ENCODE measurements around the gene DGCR2. TPM values are rescaled to one million over a fixed set of nuclear protein-coding genes. Genes with fewer than 3 reads are reported as not detected.

Gene DGCR2
- polyA plus RNA-seq, 1 donor (not counting 4 experiments of a cell fraction or from before 2014, with no cell fraction given): 23.2 TPM

- FAIRE-seq (no peak), DNase-seq (ENCODE audit: low read depth, low spot score) (no peak)
- Histone ChIP-seq H3K9me3 (ENCODE audit: control insufficient read depth, low read depth, low read length) (no peaks in the 10 kb centered on the region), H3K79me2 (ENCODE audit: control insufficient read depth, insufficient read depth, low read length) (no peaks in the 10 kb centered on the region), H3K9me1 (ENCODE audit: control insufficient read depth, extremely low read depth, insufficient read depth, low read length) (no peaks in the 10 kb centered on the region), H3K4me1 (ENCODE audit: control insufficient read depth, extremely low read depth, insufficient read depth, low read length) (no peaks in the 10 kb centered on the region), H3K27me3 (ENCODE audit: control insufficient read depth, extremely low read depth, insufficient read depth, low read length) (peaks cover 5% of the 10 kb centered on the region), H3K4me2 (ENCODE audit: control insufficient read depth, extremely low read depth, insufficient read depth, low read depth, low read length) (no peak overlapping the region), H3K27ac (ENCODE audit: control insufficient read depth, insufficient read depth, low read length) (no peak overlapping the region), H3K4me3 (ENCODE audit: control insufficient read depth in 2 of 3, extremely low read depth in 1 of 3, insufficient read depth in 2 of 3, low read depth in 1 of 3, low read length in 3 of 3) (no peak overlapping the region), H3K36me3 (ENCODE audit: control insufficient read depth in 2 of 2, extremely low read depth in 1 of 2, insufficient read depth in 2 of 2, low read length in 2 of 2) (no peaks in the 10 kb centered on the region), H2AFZ (ENCODE audit: control insufficient read depth, low read length) (no peak overlapping the region), H3K9ac (ENCODE audit: control insufficient read depth, extremely low read depth, insufficient read depth, low read length) (no peak overlapping the region), H4K20me1 (ENCODE audit: control insufficient read depth, extremely low read depth, insufficient read depth, low read length) (no peaks in the 10 kb centered on the region)
- dilution Hi-C loops (cut with MboI; ENCODE audit: extremely low pct_ligation_motif_present, low sequenced_read_pairs): no loop called here
- TF ChIP-seq EZH2 (IDR thresholded peaks at IDR 0.05; ENCODE audit: low read length) (no peak), CTCF (optimal IDR thresholded peaks at IDR 0.05 in 1 of 3, IDR thresholded peaks at IDR 0.05 in 1 of 3, conservative IDR thresholded peaks at IDR 0.05 in 1 of 3; ENCODE audit: extremely low read depth in 1 of 3, insufficient read depth in 2 of 3, low read length in 3 of 3) (no peak)
Measured at GRCh38 chr22:19022755-19023154, 99.5 kb downstream of the DGCR2 start.

DNA sequence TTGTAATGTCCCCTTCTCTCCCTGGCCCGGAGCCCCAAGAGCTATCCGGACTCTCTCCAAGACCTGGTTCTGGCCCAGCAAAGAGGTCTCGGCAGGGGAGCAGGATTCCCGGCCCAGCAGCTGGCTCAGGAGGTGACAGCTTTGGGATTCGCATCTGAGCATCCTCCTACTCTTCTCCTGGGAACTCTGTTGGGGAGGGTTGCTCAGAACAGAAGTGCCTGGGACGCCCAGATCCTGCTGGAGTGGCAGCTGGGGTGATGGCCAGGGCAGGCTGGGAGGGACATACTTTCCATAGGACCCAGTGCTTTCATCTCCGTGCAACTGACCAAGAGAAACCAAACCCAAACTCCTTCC is 102.6 kb downstream of the DGCR2 start:
- no peak overlapping the region for H2AFZ ChIP-seq (ENCODE audit: control insufficient read depth, low read length)
- FAIRE-seq (no peak), DNase-seq (ENCODE audit: low read depth, low spot score) (no peak)
- no peaks in the 10 kb centered on the region for H3K36me3 ChIP-seq (ENCODE audit: control insufficient read depth in 2 of 2, extremely low read depth in 1 of 2, insufficient read depth in 2 of 2, low read length in 2 of 2)
- peaks cover 5% of the 10 kb centered on the region for H3K27me3 ChIP-seq (ENCODE audit: control insufficient read depth, extremely low read depth, insufficient read depth, low read length)
- H3K4me1 ChIP-seq (ENCODE audit: control insufficient read depth, extremely low read depth, insufficient read depth, low read length): no peaks in the 10 kb centered on the region
- H3K4me2 ChIP-seq (ENCODE audit: control insufficient read depth, extremely low read depth, insufficient read depth, low read depth, low read length): no peak overlapping the region
- no peaks in the 10 kb centered on the region for H3K79me2 ChIP-seq (ENCODE audit: control insufficient read depth, insufficient read depth, low read length)
- no peak overlapping the region for H3K27ac ChIP-seq (ENCODE audit: control insufficient read depth, insufficient read depth, low read length)
- no peak overlapping the region for H3K4me3 ChIP-seq (ENCODE audit: control insufficient read depth in 2 of 3, extremely low read depth in 1 of 3, insufficient read depth in 2 of 3, low read depth in 1 of 3, low read length in 3 of 3)
- H3K9ac ChIP-seq (ENCODE audit: control insufficient read depth, extremely low read depth, insufficient read depth, low read length): no peak overlapping the region
- no peaks in the 10 kb centered on the region for H3K9me3 ChIP-seq (ENCODE audit: control insufficient read depth, low read depth, low read length)
- H3K9me1 ChIP-seq (ENCODE audit: control insufficient read depth, extremely low read depth, insufficient read depth, low read length): no peaks in the 10 kb centered on the region
- no peaks in the 10 kb centered on the region for H4K20me1 ChIP-seq (ENCODE audit: control insufficient read depth, extremely low read depth, insufficient read depth, low read length)
- dilution Hi-C loops (cut with MboI; ENCODE audit: extremely low pct_ligation_motif_present, low sequenced_read_pairs): no loop called here
- TF ChIP-seq EZH2 (IDR thresholded peaks at IDR 0.05; ENCODE audit: low read length) (no peak), CTCF (optimal IDR thresholded peaks at IDR 0.05 in 1 of 3, IDR thresholded peaks at IDR 0.05 in 1 of 3, conservative IDR thresholded peaks at IDR 0.05 in 1 of 3; ENCODE audit: extremely low read depth in 1 of 3, insufficient read depth in 2 of 3, low read length in 3 of 3) (no peak)
